A549 (cell line): ENCODE measurements around the gene PHTF2. TPM values are rescaled to one million over a fixed set of nuclear protein-coding genes. Genes with fewer than 3 reads are reported as not detected.
A peak's percentile ranks its signal among the peaks of the same experiment; 100 is the strongest.

Source experiments
- ATAC-seq, 2 experiments: fragments of 200-7000 bp in 1 of 2; fragments of >200 bp in 1 of 2; cut with Nextera tagmentation in 1 of 2; cut with Tn5 transposase in 1 of 2; 3 replicates each; pipeline versions ENCODE4 v1.8.0 to v1.9.1; 2018 to 2020; ENCODE audit warnings: mild to moderate bottlenecking in 1 of 2, moderate library complexity in 1 of 2
- CTCF ChIA-PET: fragments of 300-600 bp; sonication (Branson Sonifier 250); formaldehyde crosslinking; extraction: SDS; loops from one replicate; lab custom pipeline; 2021; ENCODE audit warnings: antibody characterized with exemption, inconsistent platforms; lab: Yijun Ruan, JAX
- POLR2A ChIA-PET: fragments of 350-600 bp; formaldehyde crosslinking; extraction: SDS; loops from one replicate; lab custom pipeline; 2021; ENCODE audit warnings: antibody characterized with exemption, inconsistent platforms; lab: Yijun Ruan, JAX
- DNase-seq, 2 experiments: peaks; one replicate each; pipeline versions ENCODE4 v3.0.0 to v3.0.0-alpha.2; 2011 to 2016; ENCODE audit warnings: low read depth in 1 of 2, low spot score in 1 of 2
- FAIRE-seq: peaks from 2 replicates; lab custom pipeline; 2011; peaks lifted over from hg19 to GRCh38; lab: Jason Lieb, UNC
- H3K27ac ChIP-seq, 2 experiments: fragments of >200 bp; sonication (Bioruptor Twin); formaldehyde crosslinking; 3 replicates each; pipeline ENCODE4 v1.5.1; 2016 to 2017
- H3K4me1 ChIP-seq: fragments of >200 bp; sonication (Bioruptor Twin); formaldehyde crosslinking; 3 replicates; pipeline ENCODE4 v1.6.1; 2016
- H3K4me2 ChIP-seq: fragments of >200 bp; sonication (Bioruptor Twin); formaldehyde crosslinking; 3 replicates; pipeline ENCODE4 v1.6.1; 2016
- H3K4me3 ChIP-seq: fragments of >200 bp; sonication (Bioruptor Twin); formaldehyde crosslinking; 3 replicates; pipeline ENCODE4 v1.5.1; 2016
- H3K9me3 ChIP-seq: fragments of >200 bp; sonication (Bioruptor Twin); formaldehyde crosslinking; 3 replicates; pipeline ENCODE4 v1.6.1; 2016
- CBX8 ChIP-seq: fragments of 200-600 bp; sonication (generic); IDR thresholded peaks from 2 replicates; pipeline ENCODE4 v1.6.1; 2016
- CEBPB ChIP-seq, 2 experiments: fragments of >200 bp in 1 of 2; sonication (Bioruptor Twin) in 1 of 2; formaldehyde crosslinking in 1 of 2; IDR thresholded peaks; 2 replicates each; pipeline ENCODE4 v1.6.1; 2012 to 2016
- EHMT2 ChIP-seq: fragments of 200-600 bp; sonication (generic); IDR thresholded peaks from 2 replicates; pipeline ENCODE4 v1.6.1; 2016; ENCODE audit warnings: antibody characterized with exemption, low read depth, mild to moderate bottlenecking, moderate library complexity
- ELK1 ChIP-seq: fragments of 150-350 bp; IDR thresholded peaks from 2 replicates; pipeline ENCODE4 v1.6.1; 2014; ENCODE audit warnings: low read depth, mild to moderate bottlenecking, low read length
- FOSL2 ChIP-seq, 2 experiments: fragments of 450-650 bp in 1 of 2; fragments of >200 bp in 1 of 2; sonication (Bioruptor Twin) in 1 of 2; formaldehyde crosslinking; IDR thresholded peaks; 2 replicates each; pipeline versions ENCODE4 v1.5.0 to v1.6.1; 2016 to 2020; ENCODE audit warnings: mild to moderate bottlenecking in 1 of 2, moderate library complexity in 1 of 2
- GATA3 ChIP-seq: IDR thresholded peaks from 2 replicates; pipeline ENCODE4 v1.6.1; 2012; ENCODE audit warnings: borderline replicate concordance
- JUNB ChIP-seq: fragments of >200 bp; sonication (Bioruptor Twin); formaldehyde crosslinking; IDR thresholded peaks from 2 replicates; pipeline ENCODE4 v1.6.1; 2016
- KDM5A ChIP-seq: fragments of 200-600 bp; sonication (generic); IDR thresholded peaks from 2 replicates; pipeline ENCODE4 v1.6.1; 2016; ENCODE audit warnings: antibody characterized with exemption, mild to moderate bottlenecking
- MYC ChIP-seq: IDR thresholded peaks from 2 replicates; pipeline ENCODE4 v1.6.1; 2012; ENCODE audit warnings: mild to moderate bottlenecking, inconsistent platforms, low read length, improper control_type of control experiment, borderline replicate concordance
- NPAS2 ChIP-seq: fragments of 250-450 bp; sonication (Bioruptor Pico); IDR thresholded peaks from 2 replicates; pipeline ENCODE4 v1.8.0; 2022; ENCODE audit warnings: mild to moderate bottlenecking, moderate library complexity, borderline replicate concordance
- NR3C1 ChIP-seq: fragments of >200 bp; sonication (Bioruptor Twin); formaldehyde crosslinking; IDR thresholded peaks from 3 replicates; pipeline ENCODE4 v1.6.1; 2017
- POLR2A ChIP-seq: IDR thresholded peaks from 2 replicates; pipeline ENCODE4 v1.6.1; 2012; ENCODE audit warnings: mild to moderate bottlenecking, low read length
- REST ChIP-seq: fragments of 200-600 bp; sonication (generic); IDR thresholded peaks from 2 replicates; pipeline ENCODE4 v1.6.1; 2016; ENCODE audit warnings: antibody characterized with exemption, mild to moderate bottlenecking, moderate library complexity
- RNF2 ChIP-seq: fragments of 200-600 bp; sonication (generic); IDR thresholded peaks from 2 replicates; pipeline ENCODE4 v1.6.1; 2016; ENCODE audit warnings: low read depth, mild to moderate bottlenecking, antibody characterized with exemption, moderate library complexity, borderline replicate concordance
- SMC3 ChIP-seq: fragments of >200 bp; sonication (Bioruptor Twin); formaldehyde crosslinking; IDR thresholded peaks from 3 replicates; pipeline ENCODE4 v1.6.1; 2018; ENCODE audit warnings: inconsistent platforms
- SREBF2 ChIP-seq: fragments of 450-650 bp; IDR thresholded peaks from 2 replicates; pipeline ENCODE4 v1.6.1; 2014; ENCODE audit warnings: mild to moderate bottlenecking, moderate library complexity
- ZFP36 ChIP-seq: fragments of 450-650 bp; IDR thresholded peaks from 2 replicates; pipeline ENCODE4 v1.6.1; 2014; ENCODE audit warnings: borderline replicate concordance; ENCODE audit not compliant: partially characterized antibody
- ZSCAN20 ChIP-seq: fragments of 250-450 bp; sonication (Bioruptor Pico); IDR thresholded peaks from 2 replicates; pipeline ENCODE4 v1.8.0; 2022; ENCODE audit warnings: mild to moderate bottlenecking, moderate library complexity
- WGBS: methylation state at CpG from one replicate; pipeline ENCODE4 v1.1.6; 2017; ENCODE audit errors: missing lambda C conversion rate; 5-methylcytosine and 5-hydroxymethylcytosine counted together
- polyA plus RNA-seq, 4 experiments: library from polyadenylated mRNA; depleted of rRNA in 3 of 4; stranded (reverse); fragments of >200 nt; fragmentation: RNase III in 1 of 4; extraction: RNeasy Plus Mini Kit Qiagen cat#74134 plus additional on column Dnase treatment in 1 of 4; gene quantifications; 2 replicates in 3 of 4; 3 replicates in 1 of 4; pipeline ENCODE4 v1.2.3, GENCODE V29; 2011 to 2017
- TF ChIP-seq, protein P1 (sequence below): IDR thresholded peaks from 2 replicates; pipeline ENCODE4 v1.6.1; 2012; ENCODE audit warnings: low read depth, borderline replicate concordance
- TF ChIP-seq, protein P2 (sequence below): IDR thresholded peaks from 2 replicates; pipeline ENCODE4 v1.6.1; 2012
- TF ChIP-seq, protein P3 (sequence below): IDR thresholded peaks from 2 replicates; pipeline ENCODE4 v1.6.1; 2012

PHTF2 gene
- polyA plus RNA-seq, 2 of the 4 experiments (the other 2 are of a cell fraction), result 14.5 to 41.6 TPM

DNA sequence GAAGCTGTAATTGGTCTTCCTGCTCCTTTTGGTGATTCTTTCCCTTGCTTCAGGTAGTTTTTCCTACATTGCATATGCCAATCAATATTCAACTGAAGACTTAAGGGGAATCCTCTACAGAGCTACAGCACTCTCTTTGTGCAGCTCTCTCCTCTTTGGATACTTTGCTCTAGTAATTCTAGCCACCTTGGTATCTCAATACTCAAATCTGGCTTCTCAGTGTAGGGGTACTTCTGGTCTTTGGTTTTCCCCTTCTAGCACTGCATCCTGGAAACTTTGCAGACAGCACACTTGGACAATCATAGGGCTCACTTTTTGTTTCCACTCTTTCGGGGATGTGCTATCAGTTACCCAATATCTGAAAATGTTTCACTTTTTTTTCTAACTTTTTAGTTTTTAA lies 9.9 kb downstream of the PHTF2 start:
- Histone ChIP-seq H3K4me1 (peaks cover 11% of the 10 kb centered on the region; the same call in 2 of the 3 replicates), H3K27ac (no peak overlapping the region), H3K4me2 (no peak overlapping the region), H3K9me3 (peaks cover 31% of the 10 kb centered on the region), H3K4me3 (no peak overlapping the region)
- no peak for FAIRE-seq
- no peak for DNase-seq
- ChIA-PET CTCF (interaction anchor here (0.6 kb wide), 1 partner anchor 13 kb away, joined by 3 read pairs; no protein-coding TSS in a partner anchor), POLR2A (no interaction called here)
- TF ChIP-seq ELK1 (no peak), NPAS2 (CRISPR knock-in tag) (no peak), POLR2A (no peak)
- ATAC-seq, result no peak
- 94% methylated on average over 1 of the region's 1 CpG for WGBS

GRCh38 chr7:77811516-77812289 lies 13.1 kb downstream of the PHTF2 start:
- 80% methylated on average over 2 of the region's 2 CpGs for WGBS
- TF ChIP-seq ZSCAN20 (CRISPR knock-in tag), result no peak
- TF ChIP-seq GATA3, result peak; percentile 64; the same call in 1 of the 2 replicates
- TF ChIP-seq, protein P1, sequence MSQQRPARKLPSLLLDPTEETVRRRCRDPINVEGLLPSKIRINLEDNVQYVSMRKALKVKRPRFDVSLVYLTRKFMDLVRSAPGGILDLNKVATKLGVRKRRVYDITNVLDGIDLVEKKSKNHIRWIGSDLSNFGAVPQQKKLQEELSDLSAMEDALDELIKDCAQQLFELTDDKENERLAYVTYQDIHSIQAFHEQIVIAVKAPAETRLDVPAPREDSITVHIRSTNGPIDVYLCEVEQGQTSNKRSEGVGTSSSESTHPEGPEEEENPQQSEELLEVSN, result no peak
- TF ChIP-seq SREBF2, result no peak
- TF ChIP-seq, protein P2, sequence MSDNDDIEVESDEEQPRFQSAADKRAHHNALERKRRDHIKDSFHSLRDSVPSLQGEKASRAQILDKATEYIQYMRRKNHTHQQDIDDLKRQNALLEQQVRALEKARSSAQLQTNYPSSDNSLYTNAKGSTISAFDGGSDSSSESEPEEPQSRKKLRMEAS, result no peak
- no peak for TF ChIP-seq CEBPB (IDR thresholded peaks at IDR 0.05)

DNA sequence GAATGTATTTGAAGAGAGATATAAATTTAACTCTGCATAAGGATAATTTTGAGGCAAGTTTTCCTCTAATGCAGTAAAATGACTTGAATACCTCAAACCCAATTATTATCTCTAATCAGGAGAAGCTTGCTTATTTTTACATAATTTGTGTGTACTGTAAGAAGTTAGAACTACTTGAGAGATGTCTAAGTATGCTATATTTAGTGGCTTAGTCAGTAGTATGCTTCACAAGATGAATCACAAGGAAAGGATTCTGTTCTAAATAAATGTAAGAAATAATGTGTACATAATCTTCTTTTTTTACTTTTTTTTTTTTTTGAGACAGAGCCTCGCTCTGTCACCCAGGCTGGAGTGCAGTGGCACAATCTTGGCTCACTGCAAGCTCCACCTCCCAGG lies 13.7 kb downstream of the PHTF2 start:
- ChIA-PET CTCF (interaction anchor here (2.2 kb wide), 1 partner anchor 13 kb away, joined by 6 read pairs; the partner anchor contains the start of genes PHTF2 and TMEM60), POLR2A (interaction anchor here (1.5 kb wide), 1 partner anchor 14 kb away, joined by 4 read pairs; the partner anchor contains the start of genes PHTF2 and TMEM60)
- Histone ChIP-seq H3K9me3 (peaks cover 17% of the 10 kb centered on the region; the same call in 2 of the 3 replicates), H3K27ac (no peak overlapping the region), H3K4me2 (peak overlapping the region; percentile 43), H3K4me3 (no peak overlapping the region), H3K4me1 (peaks cover 11% of the 10 kb centered on the region; the same call in 2 of the 3 replicates)
- DNase-seq (peak in 1 of 2 experiments; percentile 14), FAIRE-seq (no peak), ATAC-seq (peak; percentile 56; a peak in 3 of 6 replicates)
- no peak for TF ChIP-seq RNF2
- no peak for TF ChIP-seq CBX8
- 82% methylated on average over 1 of the region's 1 CpG for WGBS

More at GRCh38 chr7:77811516-77812289, 13.1 kb downstream of the PHTF2 start:
- peaks cover 11% of the 10 kb centered on the region; the same call in 2 of the 3 replicates for H3K4me1 ChIP-seq
- FAIRE-seq (peak; percentile 32), ATAC-seq (peak; percentile 30 to 43; a peak in 4 of 6 replicates), DNase-seq (no peak)
- no peak overlapping the region for H3K4me3 ChIP-seq
- peak overlapping the region; percentile 43 for H3K4me2 ChIP-seq
- POLR2A ChIA-PET, result interaction anchor here (1.5 kb wide), 1 partner anchor 14 kb away, joined by 4 read pairs; the partner anchor contains the start of genes PHTF2 and TMEM60
- CTCF ChIA-PET, result interaction anchor here (2.2 kb wide), 1 partner anchor 13 kb away, joined by 6 read pairs; the partner anchor contains the start of genes PHTF2 and TMEM60
- no peak overlapping the region for H3K27ac ChIP-seq
- peaks cover 20% of the 10 kb centered on the region; the same call in 2 of the 3 replicates for H3K9me3 ChIP-seq

DNA sequence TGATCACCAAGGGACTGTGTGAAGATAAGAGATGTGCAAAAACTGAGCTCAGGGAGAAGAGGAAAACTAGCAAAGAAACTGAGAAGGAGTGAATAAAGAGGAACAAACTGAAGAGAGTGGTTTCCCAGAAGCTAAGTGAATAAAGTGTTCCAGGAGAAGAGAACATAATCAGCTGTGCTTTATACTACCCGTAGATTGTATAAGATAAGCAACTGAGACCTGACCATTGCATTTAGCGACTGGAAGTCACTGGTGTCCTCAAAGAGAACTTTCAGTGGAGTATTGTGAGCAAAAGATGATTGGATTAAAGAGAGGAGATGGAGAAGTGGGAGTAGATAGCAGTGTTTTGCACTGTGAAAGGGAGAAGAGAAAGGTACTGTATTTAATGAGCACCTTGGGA lies 14.6 kb downstream of the PHTF2 start:
- no peak overlapping the region for H3K27ac ChIP-seq
- FAIRE-seq (no peak), DNase-seq (no peak), ATAC-seq (no peak)
- WGBS, result 94% methylated on average over 2 of the region's 2 CpGs
- H3K4me3 ChIP-seq, result no peak overlapping the region
- CTCF ChIA-PET, result interaction anchor here (1.2 to 1.4 kb wide), 2 partner anchors 9 to 11 kb away, joined by 3 read pairs; no protein-coding TSS in a partner anchor
- no peak overlapping the region for H3K4me2 ChIP-seq
- H3K9me3 ChIP-seq, result peaks cover 14% of the 10 kb centered on the region; the same call in 2 of the 3 replicates
- H3K4me1 ChIP-seq, result peaks cover 11% of the 10 kb centered on the region; the same call in 2 of the 3 replicates
- POLR2A ChIA-PET, result no interaction called here
- TF ChIP-seq ZSCAN20 (CRISPR knock-in tag) (no peak), NR3C1 (no peak), MYC (no peak), SMC3 (no peak), REST (no peak), EHMT2 (no peak), ZFP36 (no peak), FOSL2 (IDR thresholded peaks at IDR 0.05) (no peak), FOSL2 (CRISPR knock-in tag; IDR thresholded peaks at IDR 0.05) (no peak), RNF2 (no peak), JUNB (no peak), KDM5A (no peak)
- TF ChIP-seq, protein P3, sequence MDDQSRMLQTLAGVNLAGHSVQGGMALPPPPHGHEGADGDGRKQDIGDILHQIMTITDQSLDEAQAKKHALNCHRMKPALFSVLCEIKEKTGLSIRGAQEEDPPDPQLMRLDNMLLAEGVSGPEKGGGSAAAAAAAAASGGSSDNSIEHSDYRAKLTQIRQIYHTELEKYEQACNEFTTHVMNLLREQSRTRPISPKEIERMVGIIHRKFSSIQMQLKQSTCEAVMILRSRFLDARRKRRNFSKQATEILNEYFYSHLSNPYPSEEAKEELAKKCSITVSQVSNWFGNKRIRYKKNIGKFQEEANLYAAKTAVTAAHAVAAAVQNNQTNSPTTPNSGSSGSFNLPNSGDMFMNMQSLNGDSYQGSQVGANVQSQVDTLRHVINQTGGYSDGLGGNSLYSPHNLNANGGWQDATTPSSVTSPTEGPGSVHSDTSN, result no peak
